22Rv1 (cell line): ENCODE results near the gene TMEM167B.

ENCODE experiments used
- CTCF ChIP-seq: fragments of 450-650 bp; IDR thresholded peaks from 2 replicates; pipeline ENCODE4 v1.5.1; 2017; ENCODE audit warnings: mild to moderate bottlenecking
- ZFX ChIP-seq: fragments of 450-650 bp; IDR thresholded peaks from 2 replicates; pipeline ENCODE4 v1.6.1; 2017; ENCODE audit warnings: antibody characterized with exemption, borderline replicate concordance

DNA sequence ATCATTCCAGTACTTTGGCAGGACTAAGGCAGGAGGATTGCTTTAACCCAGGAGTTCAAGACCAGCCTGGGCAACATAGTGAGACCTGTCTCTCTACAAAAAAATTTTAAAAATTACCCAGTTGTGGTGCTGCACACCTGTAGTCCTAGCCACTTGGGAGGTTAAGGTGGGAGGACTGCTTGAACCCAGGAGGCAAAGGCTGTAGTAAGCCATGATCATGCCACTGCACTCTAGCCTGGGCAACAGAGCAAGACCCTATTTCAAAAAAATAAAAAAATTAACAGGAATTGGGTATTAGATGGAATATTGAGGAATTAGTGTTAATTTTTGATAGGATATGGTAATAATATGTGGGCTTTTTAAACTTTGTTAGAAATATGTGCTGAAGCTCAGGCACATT, 31.5 kb upstream of the TMEM167B start:
- TF ChIP-seq CTCF (no peak), ZFX (no peak)
